Prostate gland (tissue), 2 donors: ENCODE measurements around the gene KLF16. TPM values are rescaled to one million over a fixed set of nuclear protein-coding genes. Genes with fewer than 3 reads are reported as not detected.

Source experiments
- DNase-seq: peaks from one replicate; pipeline ENCODE4 v3.0.0-alpha.2; 2019; ENCODE audit warnings: low spot score
- H3K27ac ChIP-seq, 2 donors: fragments of 200-600 bp; sonication (generic); 2 replicates each; pipeline ENCODE4 v1.5.1; 2017 to 2019
- H3K27me3 ChIP-seq: fragments of 200-600 bp; sonication (generic); replicated peaks from 2 replicates; pipeline ENCODE4 v1.5.1; 2019; ENCODE audit not compliant: insufficient read depth
- H3K36me3 ChIP-seq, 2 donors: fragments of 200-600 bp; sonication (generic); 1 replicate in 1 of 2; 2 replicates in 1 of 2; pipeline versions ENCODE4 v1.5.1 to v1.8.1; 2017 to 2019
- H3K4me1 ChIP-seq: fragments of 200-600 bp; sonication (generic); replicated peaks from 2 replicates; pipeline ENCODE4 v1.5.1; 2019
- H3K4me3 ChIP-seq, 2 donors: fragments of 200-600 bp; sonication (generic); 2 replicates each; pipeline ENCODE4 v1.5.1; 2017 to 2019
- H3K9me3 ChIP-seq: fragments of 200-600 bp; sonication (generic); 2 replicates; pipeline ENCODE4 v1.5.1; 2017
- CTCF ChIP-seq, 4 experiments: fragments of 200-600 bp in 2 of 4; fragments of 450-650 bp in 2 of 4; sonication (generic) in 2 of 4; IDR thresholded peaks; 1 replicate in 3 of 4; 2 replicates in 1 of 4; pipeline ENCODE4 v1.5.1; 2016 to 2019; ENCODE audit warnings: antibody characterized with exemption in 4 of 4, mild to moderate bottlenecking in 2 of 4, moderate library complexity in 2 of 4
- POLR2A ChIP-seq: fragments of 450-650 bp; IDR thresholded peaks from one replicate; pipeline ENCODE4 v1.6.1; 2016; ENCODE audit warnings: antibody characterized with exemption, mild to moderate bottlenecking
- POLR2AphosphoS5 ChIP-seq: sonication (generic); formaldehyde crosslinking; IDR thresholded peaks from one replicate; pipeline ENCODE4 v1.6.1; 2017; ENCODE audit warnings: antibody characterized with exemption
- WGBS: methylation state at CpG from one replicate; pipeline ENCODE4 v1.1.5; 2018; 5-methylcytosine and 5-hydroxymethylcytosine counted together
- intact Hi-C: fragments of 100-400 bp; cut with DNase I; formaldehyde crosslinking; loops from one replicate; pipeline ENCODE4 v1.14.2; 2022
- total RNA-seq, 2 donors: library from RNA; depleted of rRNA; stranded (reverse); fragments of >200 nt; gene quantifications; one replicate each; pipeline ENCODE4 v1.1.0, GENCODE V29; 2016

Gene KLF16
- total RNA-seq, 2 donors from 2014 or later: 8.4 to 22.8 TPM

GRCh38 chr19:1817553-1818179 lies 45.7 kb downstream of the KLF16 start:
- 90% methylated on average over 20 of the region's 25 CpGs for WGBS
- DNase-seq: no peak
- no peak for TF ChIP-seq POLR2A
- Histone ChIP-seq H3K27me3 (no peaks in the 10 kb centered on the region), H3K27ac (no peak overlapping the region), H3K4me3 (no peak overlapping the region), H3K4me1 (peaks cover 2% of the 10 kb centered on the region), H3K36me3 (peaks cover 17 to 27% of the 10 kb centered on the region in 2 donors), H3K9me3 (no peaks in the 10 kb centered on the region)
- intact Hi-C loops: no loop called here

GRCh38 chr19:1816530-1817298 lies 46.7 kb downstream of the KLF16 start:
- TF ChIP-seq POLR2AphosphoS5 (no peak), CTCF (IDR thresholded peaks at IDR 0.05) (no peak), POLR2A (no peak)
- intact Hi-C loops: no loop called here

GRCh38 chr19:1815605-1816529 lies 47.5 kb downstream of the KLF16 start:
- intact Hi-C loops: no loop called here
- no peak for TF ChIP-seq POLR2AphosphoS5
- no peak for TF ChIP-seq POLR2A
- TF ChIP-seq CTCF (IDR thresholded peaks at IDR 0.05): no peak
- no peak overlapping the region for H3K4me3 ChIP-seq
- WGBS: 87% methylated on average over 57 of the region's 61 CpGs
- H3K9me3 ChIP-seq: no peaks in the 10 kb centered on the region
- H3K27ac ChIP-seq: no peak overlapping the region
- DNase-seq: no peak
- H3K36me3 ChIP-seq: peaks cover 17 to 20% of the 10 kb centered on the region in 2 donors
- H3K4me1 ChIP-seq: peaks cover 8% of the 10 kb centered on the region
- H3K27me3 ChIP-seq: no peaks in the 10 kb centered on the region

More at GRCh38 chr19:1816530-1817298, 46.7 kb downstream of the KLF16 start:
- H3K36me3 ChIP-seq: peaks cover 17 to 25% of the 10 kb centered on the region in 2 donors
- no peaks in the 10 kb centered on the region for H3K9me3 ChIP-seq
- no peaks in the 10 kb centered on the region for H3K27me3 ChIP-seq
- H3K27ac ChIP-seq: no peak overlapping the region
- no peak overlapping the region for H3K4me3 ChIP-seq
- H3K4me1 ChIP-seq: peaks cover 5% of the 10 kb centered on the region
- 93% methylated on average over 36 of the region's 36 CpGs for WGBS
- no peak for DNase-seq

- peaks cover 16 to 20% of the 10 kb centered on the region in 2 donors for H3K36me3 ChIP-seq
- TF ChIP-seq POLR2A: no peak
- H3K9me3 ChIP-seq: no peaks in the 10 kb centered on the region
- peaks cover 8% of the 10 kb centered on the region for H3K4me1 ChIP-seq
- no peak overlapping the region for H3K4me3 ChIP-seq
- intact Hi-C loops: no loop called here
- DNase-seq: no peak
- WGBS: 85% methylated on average over 26 of the region's 26 CpGs
- no peaks in the 10 kb centered on the region for H3K27me3 ChIP-seq
- no peak overlapping the region for H3K27ac ChIP-seq
These were observed 48.4 kb downstream of the KLF16 start for GRCh38 chr19:1814833-1815604.

- Histone ChIP-seq H3K27me3 (no peaks in the 10 kb centered on the region), H3K36me3 (peaks cover 15 to 20% of the 10 kb centered on the region in 2 donors), H3K9me3 (no peaks in the 10 kb centered on the region), H3K27ac (no peak overlapping the region), H3K4me3 (no peak overlapping the region), H3K4me1 (peaks cover 8% of the 10 kb centered on the region)
- TF ChIP-seq CTCF (IDR thresholded peaks at IDR 0.05) (no peak), POLR2AphosphoS5 (no peak), POLR2A (no peak)
- WGBS: 83% methylated on average over 10 of the region's 10 CpGs
- DNase-seq: no peak
- intact Hi-C loops: no loop called here
These were observed 49.0 kb downstream of the KLF16 start for GRCh38 chr19:1814391-1814790.
